Limb (tissue), 2 donors: Measurements from ENCODE around the gene PNMT.

Source experiments
- DNase-seq, 2 donors: peaks; one replicate each; pipeline ENCODE4 v3.0.0-alpha.2; 2016; ENCODE audit errors: extremely low spot score in 2 of 2

PNMT gene

DNA sequence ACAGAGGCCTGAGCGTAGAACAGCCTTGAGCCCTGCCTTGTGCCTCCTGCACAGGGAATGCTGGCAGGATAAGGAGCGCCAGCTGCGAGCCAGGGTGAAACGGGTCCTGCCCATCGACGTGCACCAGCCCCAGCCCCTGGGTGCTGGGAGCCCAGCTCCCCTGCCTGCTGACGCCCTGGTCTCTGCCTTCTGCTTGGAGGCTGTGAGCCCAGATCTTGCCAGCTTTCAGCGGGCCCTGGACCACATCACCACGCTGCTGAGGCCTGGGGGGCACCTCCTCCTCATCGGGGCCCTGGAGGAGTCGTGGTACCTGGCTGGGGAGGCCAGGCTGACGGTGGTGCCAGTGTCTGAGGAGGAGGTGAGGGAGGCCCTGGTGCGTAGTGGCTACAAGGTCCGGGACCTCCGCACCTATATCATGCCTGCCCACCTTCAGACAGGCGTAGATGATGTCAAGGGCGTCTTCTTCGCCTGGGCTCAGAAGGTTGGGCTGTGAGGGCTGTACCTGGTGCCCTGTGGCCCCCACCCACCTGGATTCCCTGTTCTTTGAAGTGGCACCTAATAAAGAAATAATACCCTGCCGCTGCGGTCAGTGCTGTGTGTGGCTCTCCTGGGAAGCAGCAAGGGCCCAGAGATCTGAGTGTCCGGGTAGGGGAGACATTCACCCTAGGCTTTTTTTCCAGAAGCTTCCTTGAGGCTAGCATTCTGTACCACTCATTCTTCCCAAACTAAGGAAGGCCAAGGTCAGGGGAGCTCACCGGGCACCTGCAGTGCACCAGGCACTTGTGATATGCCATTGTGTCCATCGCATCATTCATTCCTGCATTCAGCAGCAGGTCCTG, 1.9 kb downstream of the PNMT start:
- DNase-seq: no peak

DNA sequence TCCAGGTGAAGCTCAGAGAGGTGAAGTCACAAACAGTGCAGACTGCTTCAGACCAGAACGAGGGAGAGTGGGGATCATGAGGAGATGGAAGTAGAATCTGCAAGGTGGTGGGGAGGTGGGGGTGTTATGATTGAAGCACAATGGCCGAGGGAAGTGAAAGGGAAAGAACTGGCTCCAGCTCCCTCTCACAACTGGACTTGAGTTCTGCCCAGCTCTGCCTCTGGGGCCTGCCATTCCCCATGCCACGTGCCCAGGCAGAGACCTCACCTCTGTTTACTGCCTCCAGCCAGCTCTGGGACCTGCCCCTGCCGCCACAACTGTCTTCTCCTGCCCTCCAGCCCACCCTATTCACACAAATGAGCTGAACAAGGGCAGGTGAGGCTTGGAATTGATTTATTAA, 2.5 kb downstream of the PNMT start:
- no peak for DNase-seq

DNA sequence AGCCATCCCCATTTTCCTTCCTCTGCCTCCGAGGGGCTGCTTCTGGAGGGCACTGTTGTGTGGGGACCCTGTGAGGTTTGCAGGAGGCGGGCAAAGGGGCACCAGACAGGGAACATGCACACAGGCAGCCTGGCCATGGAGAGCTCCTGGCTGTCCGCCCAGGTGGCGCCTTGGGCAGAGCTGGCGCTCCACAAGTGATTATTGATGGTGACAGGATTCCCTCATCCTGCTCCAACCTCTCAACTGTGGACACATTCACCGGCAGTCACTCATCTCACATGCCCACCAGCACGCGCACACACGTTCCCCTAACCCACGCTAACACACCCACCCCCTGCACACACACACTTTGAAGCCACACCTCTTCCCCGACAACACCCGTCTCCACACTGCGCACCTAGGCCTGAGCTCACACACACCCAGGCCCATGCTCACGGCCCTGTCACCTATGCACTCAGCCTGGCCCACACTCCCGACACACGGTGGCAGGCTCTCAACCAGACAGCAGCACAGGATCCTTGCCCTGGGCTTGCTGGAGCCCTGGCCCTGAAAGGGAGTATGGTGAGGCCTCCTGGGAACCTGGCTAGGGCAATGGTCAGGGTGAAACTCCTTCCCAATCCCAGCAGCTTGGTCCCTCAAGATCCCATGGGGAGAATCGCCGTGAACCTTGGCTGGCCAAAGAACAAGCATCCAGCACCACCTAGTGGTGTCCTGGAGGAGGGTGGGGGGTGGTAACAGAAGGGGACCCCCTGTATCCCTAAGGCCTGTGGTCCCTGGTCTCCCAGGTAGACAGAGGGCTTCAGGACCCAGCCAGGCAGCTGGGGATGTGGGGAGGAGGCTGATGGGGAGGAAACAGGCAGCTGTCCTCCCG, 3.6 kb downstream of the PNMT start:
- no peak for DNase-seq

DNA sequence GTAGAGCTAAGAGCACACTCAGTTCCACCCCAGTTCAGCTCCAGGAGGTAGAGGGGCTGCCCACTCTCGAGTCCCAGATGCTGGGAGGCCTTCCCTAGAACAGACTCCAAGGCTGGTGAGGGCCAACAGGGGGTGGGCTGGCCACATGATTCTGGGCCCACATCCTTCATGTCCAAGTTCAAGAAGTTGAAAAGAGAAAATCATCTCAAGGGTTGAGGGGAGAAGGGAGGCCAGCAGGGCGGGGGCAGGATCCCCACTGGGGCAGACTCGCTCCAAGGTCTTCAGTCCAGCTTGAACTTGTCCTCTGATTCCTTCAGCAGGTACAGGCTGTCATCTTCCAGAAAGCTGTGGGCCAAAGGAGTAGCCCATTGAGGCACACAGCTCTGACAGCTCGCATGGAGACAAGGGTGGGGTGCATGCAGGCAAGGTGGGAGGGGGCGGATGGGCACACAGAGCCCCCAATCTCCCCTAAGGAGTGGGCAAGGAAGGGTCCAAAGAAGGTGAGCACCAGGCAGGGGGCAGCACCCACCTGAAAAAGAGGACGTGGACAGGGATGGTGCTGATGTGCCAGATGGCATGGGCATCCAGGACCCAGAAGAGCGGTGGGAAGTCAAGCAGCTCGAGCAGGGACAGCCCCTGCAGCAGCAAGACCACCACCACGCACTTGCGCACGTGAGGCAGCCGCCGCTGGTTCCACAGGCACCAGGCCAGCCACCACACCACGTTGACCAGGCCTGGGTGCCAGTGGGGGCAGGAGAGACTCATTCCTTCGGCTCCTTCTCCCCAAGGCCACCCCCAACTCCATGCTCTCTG, 4.5 kb downstream of the PNMT start:
- no peak for DNase-seq

DNA sequence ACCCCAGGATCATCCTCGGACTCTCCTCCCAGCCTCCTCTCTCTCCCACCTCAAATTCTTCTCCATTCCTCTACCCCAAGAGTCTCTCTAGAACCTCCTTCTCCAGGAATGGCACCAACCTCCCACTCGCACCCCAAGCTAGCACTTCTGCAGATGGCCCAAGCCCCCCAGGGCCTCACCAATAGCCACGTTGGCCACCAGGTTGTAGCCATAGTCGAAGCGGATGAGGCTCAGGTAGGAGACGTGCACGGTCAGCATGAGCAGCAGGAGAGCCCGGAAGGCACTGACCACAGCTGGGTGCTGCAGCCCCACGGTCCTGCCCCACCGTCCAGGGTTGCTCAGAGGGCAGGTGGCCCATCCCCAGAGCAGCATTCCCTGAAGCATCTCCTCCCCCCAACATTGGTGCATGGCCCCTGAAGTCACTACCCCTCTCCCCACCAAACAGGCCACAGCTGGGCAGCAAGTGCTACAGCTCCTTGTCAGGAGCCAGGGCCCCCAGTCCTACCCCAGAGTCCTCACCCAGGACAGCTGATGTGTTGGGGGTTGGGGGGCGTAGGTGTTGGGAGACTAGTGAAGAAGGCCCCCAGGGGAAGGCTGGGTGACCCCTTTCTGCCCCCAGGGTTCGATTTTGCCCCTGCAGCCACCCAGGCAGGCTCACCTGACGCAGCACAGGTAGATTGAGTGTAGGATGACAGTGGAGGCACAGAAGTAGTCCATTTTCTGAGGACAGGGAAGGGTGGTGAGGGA, 5.3 kb downstream of the PNMT start:
- no peak for DNase-seq

- DNase-seq: no peak
Measured at GRCh38 chr17:39674179-39674578, 5.9 kb downstream of the PNMT start.

DNA sequence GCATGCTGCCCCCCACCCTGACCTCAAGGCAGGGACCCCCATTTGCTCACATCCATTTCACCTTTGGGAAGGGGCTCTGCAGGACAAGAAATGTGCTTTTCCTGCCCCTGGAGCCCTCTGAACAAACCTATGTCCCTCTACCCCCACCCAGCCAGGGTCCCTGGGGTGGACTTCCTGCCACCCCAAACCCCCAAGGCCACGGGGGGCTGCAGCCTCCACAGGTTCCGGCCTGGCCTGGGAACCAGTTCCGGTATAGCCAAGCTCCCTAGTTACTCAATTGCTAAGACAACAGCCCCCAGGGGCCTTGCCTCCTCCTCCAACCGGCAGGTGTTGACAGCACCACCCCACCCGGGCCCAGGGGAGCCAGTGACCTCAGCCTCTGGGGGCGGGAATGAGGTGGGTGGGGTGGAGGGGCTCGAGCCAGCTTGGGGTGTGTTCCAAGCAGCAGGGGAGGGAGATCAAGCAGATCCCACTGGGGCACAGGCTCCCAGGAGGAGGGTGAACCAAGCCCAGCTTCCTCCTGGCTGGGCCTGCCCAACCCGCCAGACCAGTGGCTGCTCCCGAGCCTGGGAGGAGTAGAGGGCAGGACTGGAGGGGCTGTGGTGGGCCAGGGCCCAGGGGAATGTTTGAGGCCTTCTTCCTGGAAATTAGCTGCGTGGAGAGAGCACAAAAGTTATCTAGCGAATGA, 6.6 kb downstream of the PNMT start:
- DNase-seq: no peak

GRCh38 chr17:39675390-39676082, 7.3 kb downstream of the PNMT start:
- DNase-seq: no peak

GRCh38 chr17:39676198-39676819, 8.1 kb downstream of the PNMT start:
- no peak for DNase-seq

DNA sequence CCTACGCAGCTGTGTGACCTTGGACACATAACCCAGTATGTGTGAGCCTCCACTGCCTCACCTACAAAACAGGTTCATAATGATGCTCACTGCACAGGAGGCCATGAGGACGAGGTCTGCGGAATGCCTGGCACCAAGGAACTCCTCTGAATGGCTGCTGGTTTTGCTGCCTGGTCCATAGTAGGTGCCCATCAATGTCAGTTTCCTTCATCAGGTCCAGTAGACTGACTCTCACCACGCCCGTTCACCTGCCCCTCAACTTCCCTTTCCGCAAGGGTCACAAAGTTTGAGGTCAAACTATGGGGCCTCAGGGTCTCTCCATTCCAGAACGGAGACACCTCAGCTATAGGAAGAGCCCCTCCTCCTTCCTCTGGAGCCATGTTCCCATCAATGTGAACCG, 8.8 kb downstream of the PNMT start:
- DNase-seq: no peak

GRCh38 chr17:39677542-39678339, 9.5 kb downstream of the PNMT start:
- peak; percentile 65 to 74 for DNase-seq

- no peak for DNase-seq
Measured at GRCh38 chr17:39678340-39679116, 10.3 kb downstream of the PNMT start.

- DNase-seq: no peak
Measured at GRCh38 chr17:39679521-39680192, 11.4 kb downstream of the PNMT start.

GRCh38 chr17:39683295-39683939, 15.2 kb downstream of the PNMT start:
- no peak for DNase-seq

DNA sequence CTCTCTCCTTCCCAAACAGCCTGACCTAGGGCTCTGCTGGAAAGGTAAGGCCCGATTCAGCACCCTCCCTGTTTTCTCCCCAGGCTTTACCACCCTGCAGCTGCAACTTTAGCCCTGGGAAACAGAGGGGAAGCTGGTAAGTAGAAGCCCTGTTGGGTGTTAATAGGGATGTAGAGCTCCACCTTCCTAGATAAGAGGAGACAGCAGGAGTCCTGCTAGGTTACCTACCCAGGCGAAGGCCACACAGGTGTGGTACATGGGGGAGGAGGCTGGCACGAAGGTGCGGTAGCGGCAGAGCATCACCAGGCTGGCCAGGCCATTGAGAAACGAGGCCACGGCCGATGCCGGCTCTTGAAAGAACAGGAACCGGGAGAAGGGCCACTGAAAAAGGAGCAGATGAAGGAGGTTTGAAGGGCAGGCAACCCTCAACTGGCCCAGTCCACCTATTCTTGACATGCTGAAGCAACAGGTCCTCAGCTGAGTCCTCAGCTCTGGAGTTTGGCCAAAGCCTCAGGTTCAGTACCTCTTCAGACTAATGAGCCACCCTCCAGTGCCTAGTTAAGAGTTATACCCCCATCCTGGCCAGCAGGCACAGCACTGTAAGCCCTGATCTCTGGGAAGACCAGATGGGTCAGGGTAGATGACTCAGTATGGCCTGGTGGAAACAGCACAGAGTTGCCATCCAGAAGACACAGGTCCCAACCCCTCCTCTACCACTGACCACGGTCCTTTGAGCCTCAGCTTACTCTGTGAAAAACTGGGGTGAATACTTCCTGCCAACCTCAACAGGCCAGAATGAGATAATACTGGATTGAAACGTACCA, 16.3 kb downstream of the PNMT start:
- no peak for DNase-seq

DNA sequence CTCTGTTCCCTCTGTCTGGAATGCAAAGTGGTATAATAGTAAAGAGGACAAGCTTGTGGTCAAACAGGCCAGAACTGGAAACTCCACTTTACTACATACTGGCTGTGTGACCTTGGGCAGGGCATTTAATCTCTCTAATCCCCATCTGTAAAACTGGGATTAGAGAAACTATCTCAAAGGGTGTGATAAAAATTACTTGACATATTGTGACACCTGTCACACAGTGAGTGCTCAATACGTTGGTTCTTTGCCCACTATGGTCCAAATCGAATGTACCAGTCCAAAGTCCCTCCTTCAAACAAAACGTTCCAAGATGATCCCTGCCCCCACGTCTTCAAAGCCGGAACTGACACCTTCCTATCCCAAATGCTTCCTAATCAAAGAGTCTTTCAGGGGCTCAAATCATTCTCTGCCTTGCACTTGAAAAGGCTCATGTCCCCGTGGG, 18.9 kb downstream of the PNMT start:
- DNase-seq: no peak
